Endothelial cell of umbilical vein (primary cell): ENCODE measurements around the gene MT1H. TPM values are rescaled to one million over a fixed set of nuclear protein-coding genes. Genes with fewer than 3 reads are reported as not detected.

Experiments
- BruUV-seq: library from RNA; stranded (reverse); fragments of 400-500 nt; replicated peaks from 2 replicates; lab custom pipeline; 2021; lab: Mats Ljungman, UMichigan
- CTCF ChIA-PET: fragments of 300-600, 350-600 bp; sonication (Branson Sonifier 250); formaldehyde crosslinking; loops from one replicate; lab custom pipeline; 2021; ENCODE audit warnings: antibody characterized with exemption, inconsistent platforms; lab: Charles Lee
- POLR2A ChIA-PET: fragments of 300-600, 350-600 bp; sonication (Branson Sonifier 250); formaldehyde crosslinking; loops from one replicate; lab custom pipeline; 2021; ENCODE audit warnings: antibody characterized with exemption, inconsistent platforms; lab: Charles Lee
- DNase-seq: peaks from one replicate; pipeline ENCODE4 v3.0.0-alpha.2; 2011; ENCODE audit warnings: low read depth, low spot score
- FAIRE-seq: peaks from 2 replicates; lab custom pipeline; 2011; peaks lifted over from hg19 to GRCh38; lab: Jason Lieb, UNC
- H2AFZ ChIP-seq: 2 replicates; pipeline ENCODE4 v1.6.0; 2012; ENCODE audit warnings: low read depth, low read length, control low read depth, inconsistent platforms
- H3K27ac ChIP-seq: 2 replicates; pipeline ENCODE4 v1.5.1; 2011; ENCODE audit warnings: low read depth, mild to moderate bottlenecking, control low read depth, low read length, moderate library complexity; ENCODE audit not compliant: insufficient read depth
- H3K27me3 ChIP-seq, 2 experiments: 2 replicates each; pipeline versions ENCODE4 v1.6.0 to v1.6.1; 2011; ENCODE audit warnings: low read length in 2 of 2, mixed read lengths in 1 of 2; ENCODE audit not compliant: control insufficient read depth in 2 of 2, insufficient read depth in 2 of 2
- H3K36me3 ChIP-seq, 2 experiments: 2 replicates in 1 of 2; 3 replicates in 1 of 2; pipeline ENCODE4 v1.5.1; 2011; ENCODE audit warnings: low read length in 2 of 2, mild to moderate bottlenecking in 1 of 2, moderate library complexity in 1 of 2; ENCODE audit not compliant: control insufficient read depth in 2 of 2, insufficient read depth in 2 of 2; ENCODE audit errors: extremely low read depth in 1 of 2
- H3K4me1 ChIP-seq: 3 replicates; pipeline ENCODE4 v1.5.1; 2011; ENCODE audit warnings: mild to moderate bottlenecking, low read length; ENCODE audit not compliant: control insufficient read depth, insufficient read depth; ENCODE audit errors: extremely low read depth
- H3K4me2 ChIP-seq: 2 replicates; pipeline ENCODE4 v1.6.1; 2011; ENCODE audit warnings: low read length, control low read depth, mixed read lengths; ENCODE audit not compliant: insufficient read depth
- H3K4me3 ChIP-seq, 3 experiments: fragments of 200-600 bp in 1 of 3; sonication (generic), shearing (Covaris generic) in 1 of 3; replicated peaks in 1 of 3; 2 replicates each; pipeline ENCODE4 v1.5.1; 2011 to 2016; ENCODE audit warnings: control low read depth in 3 of 3, low read length in 3 of 3, mild to moderate bottlenecking in 2 of 3, inconsistent platforms in 1 of 3, low read depth in 1 of 3, moderate library complexity in 1 of 3; ENCODE audit not compliant: insufficient read depth in 1 of 3
- H3K79me2 ChIP-seq: 2 replicates; pipeline ENCODE4 v1.6.0; 2012; ENCODE audit warnings: low read length, inconsistent platforms; ENCODE audit not compliant: control insufficient read depth, insufficient read depth
- H3K9ac ChIP-seq: replicated peaks from 2 replicates; pipeline ENCODE3; 2011; ENCODE audit warnings: low read length, control low read depth; ENCODE audit not compliant: insufficient read depth; ENCODE audit errors: extremely low read depth
- H3K9me1 ChIP-seq: replicated peaks from 3 replicates; pipeline ENCODE4 v1.6.0; 2011; ENCODE audit warnings: mild to moderate bottlenecking, low read length; ENCODE audit not compliant: control insufficient read depth, insufficient read depth; ENCODE audit errors: extremely low read depth
- H3K9me3 ChIP-seq: replicated peaks from 2 replicates; pipeline ENCODE4 v1.5.1; 2012; ENCODE audit warnings: low read length, inconsistent platforms; ENCODE audit not compliant: control insufficient read depth, insufficient read depth
- H4K20me1 ChIP-seq: replicated peaks from 2 replicates; pipeline ENCODE3; 2011; ENCODE audit warnings: mild to moderate bottlenecking, low read length; ENCODE audit not compliant: control insufficient read depth, insufficient read depth; ENCODE audit errors: extremely low read depth
- EZH2 ChIP-seq: IDR thresholded peaks from 2 replicates; pipeline ENCODE4 v1.6.1; 2012; ENCODE audit warnings: borderline replicate concordance, low read depth, mild to moderate bottlenecking, moderate library complexity, low read length, inconsistent platforms; ENCODE audit not compliant: severe bottlenecking
- FOS ChIP-seq: IDR thresholded peaks from 2 replicates; pipeline ENCODE4 v1.6.1; 2011; ENCODE audit warnings: mild to moderate bottlenecking, low read length, moderate library complexity, borderline replicate concordance; ENCODE audit not compliant: insufficient read depth
- GATA2 ChIP-seq: IDR thresholded peaks from 2 replicates; pipeline ENCODE4 v1.7.0; 2011; ENCODE audit warnings: low read depth, mild to moderate bottlenecking, moderate library complexity, mixed read lengths, low read length; ENCODE audit not compliant: insufficient read length, insufficient read depth
- JUN ChIP-seq: IDR thresholded peaks from 2 replicates; pipeline ENCODE4 v1.6.1; 2011; ENCODE audit warnings: borderline replicate concordance, low read depth; ENCODE audit not compliant: insufficient read length, insufficient read depth
- MAX ChIP-seq: IDR thresholded peaks from 2 replicates; pipeline ENCODE4 v1.6.1; 2011; ENCODE audit not compliant: insufficient read depth, insufficient read length
- MYC ChIP-seq: IDR thresholded peaks from one replicate; pipeline ENCODE4 v1.6.1; 2011; ENCODE audit warnings: mild to moderate bottlenecking, low read depth, low read length
- POLR2A ChIP-seq: IDR thresholded peaks from 2 replicates; pipeline ENCODE4 v1.6.1; 2012; ENCODE audit warnings: low read depth, mild to moderate bottlenecking, control low read depth, low read length
- POLR2AphosphoS5 ChIP-seq: IDR thresholded peaks from 2 replicates; pipeline ENCODE4 v1.6.1; 2012; ENCODE audit warnings: low read depth, mild to moderate bottlenecking, control low read depth, low read length, moderate library complexity; ENCODE audit not compliant: insufficient read depth
- dilution Hi-C: fragments of 300-500 bp; cut with MboI; formaldehyde crosslinking; loops from one replicate; pipeline ENCODE4 v1.15.0; 2019; ENCODE audit warnings: low sequenced_read_pairs; ENCODE audit not compliant: extremely low pct_ligation_motif_present
- intact Hi-C: fragments of 100-400 bp; cut with micrococcal nuclease; formaldehyde crosslinking; loops from one replicate; pipeline ENCODE4 v1.10.0; 2022
- polyA plus RNA-seq, 4 experiments: library from polyadenylated mRNA; depleted of rRNA in 3 of 4; stranded (reverse) in 3 of 4; unstranded in 1 of 4; fragments of >200 nt; gene quantifications; 2 replicates each; pipeline versions ENCODE4 v1.2.1 to v1.2.3, GENCODE V29; 2011 to 2012; ENCODE audit warnings: missing spikeins in 1 of 4
- total RNA-seq: library from RNA; stranded (reverse); gene quantifications from 2 replicates; pipeline ENCODE4 v1.2.3, GENCODE V29; 2021
- TF ChIP-seq, protein P1 (sequence below), 2 donors: IDR thresholded peaks; 1 replicate in 1 of 2; 2 replicates in 1 of 2; pipeline ENCODE4 v1.5.1; 2011; ENCODE audit warnings: low read length in 2 of 2, mild to moderate bottlenecking in 2 of 2, moderate library complexity in 2 of 2, control low read depth in 1 of 2, inconsistent platforms in 1 of 2, low read depth in 1 of 2; ENCODE audit not compliant: insufficient read depth in 1 of 2; ENCODE audit errors: extremely low read depth in 1 of 2

The MT1H gene
- total and polyA plus RNA-seq, 2 donors (not counting 3 experiments of a cell fraction or from before 2014, with no cell fraction given): not detected

GRCh38 chr16:56639045-56639444 lies 30.6 kb upstream of the MT1H start:
- POLR2A ChIA-PET: no interaction called here
- Histone ChIP-seq H3K9me1 (no peaks in the 10 kb centered on the region), H3K27ac (no peak overlapping the region), H3K27me3 (peaks cover 36 to 50% of the 10 kb centered on the region in 2 experiments), H3K4me2 (no peak overlapping the region), H3K4me3 (no peak overlapping the region), H3K36me3 (no peaks in the 10 kb centered on the region), H4K20me1 (no peaks in the 10 kb centered on the region), H3K9ac (no peak overlapping the region), H3K9me3 (no peaks in the 10 kb centered on the region), H3K79me2 (no peaks in the 10 kb centered on the region), H2AFZ (no peak overlapping the region), H3K4me1 (peaks cover 18% of the 10 kb centered on the region)
- FAIRE-seq (no peak), DNase-seq (no peak)
- TF ChIP-seq FOS (no peak), MYC (no peak), POLR2AphosphoS5 (no peak), POLR2A (no peak), EZH2 (no peak), MAX (no peak), GATA2 (no peak), JUN (no peak)
- TF ChIP-seq, protein P1, sequence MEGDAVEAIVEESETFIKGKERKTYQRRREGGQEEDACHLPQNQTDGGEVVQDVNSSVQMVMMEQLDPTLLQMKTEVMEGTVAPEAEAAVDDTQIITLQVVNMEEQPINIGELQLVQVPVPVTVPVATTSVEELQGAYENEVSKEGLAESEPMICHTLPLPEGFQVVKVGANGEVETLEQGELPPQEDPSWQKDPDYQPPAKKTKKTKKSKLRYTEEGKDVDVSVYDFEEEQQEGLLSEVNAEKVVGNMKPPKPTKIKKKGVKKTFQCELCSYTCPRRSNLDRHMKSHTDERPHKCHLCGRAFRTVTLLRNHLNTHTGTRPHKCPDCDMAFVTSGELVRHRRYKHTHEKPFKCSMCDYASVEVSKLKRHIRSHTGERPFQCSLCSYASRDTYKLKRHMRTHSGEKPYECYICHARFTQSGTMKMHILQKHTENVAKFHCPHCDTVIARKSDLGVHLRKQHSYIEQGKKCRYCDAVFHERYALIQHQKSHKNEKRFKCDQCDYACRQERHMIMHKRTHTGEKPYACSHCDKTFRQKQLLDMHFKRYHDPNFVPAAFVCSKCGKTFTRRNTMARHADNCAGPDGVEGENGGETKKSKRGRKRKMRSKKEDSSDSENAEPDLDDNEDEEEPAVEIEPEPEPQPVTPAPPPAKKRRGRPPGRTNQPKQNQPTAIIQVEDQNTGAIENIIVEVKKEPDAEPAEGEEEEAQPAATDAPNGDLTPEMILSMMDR (IDR thresholded peaks at IDR 0.05; ENCODE audit: extremely low read depth in 1 of 2, insufficient read depth in 1 of 2, low read depth in 1 of 2, low read length in 2 of 2): no peak
- dilution Hi-C loops: no loop called here
- intact Hi-C loops: loop anchor here (2.0 kb wide), 1 partner anchor 44 kb away; the partner anchor contains the start of gene MT1X
- CTCF ChIA-PET: interaction anchor here (1.0 to 1.7 kb wide), 4 partner anchors 16 to 62 kb away, joined by 3 to 6 read pairs (median 4); partner anchors contain the start of gene MT2A
- no TSS peak for BruUV-seq
